Smooth muscle cell (in vitro differentiated cells): ENCODE results near the gene ZC3HAV1. TPM values are rescaled to one million over a fixed set of nuclear protein-coding genes. Genes with fewer than 3 reads are reported as not detected.

ENCODE experiments used
- DNase-seq: peaks from one replicate; lab custom pipeline; 2025; ENCODE audit not compliant: unreplicated experiment; lab: John Stamatoyannopoulos, UW
- H2AFZ ChIP-seq: fragments of 200-600 bp; sonication (generic); 2 replicates; pipeline ENCODE4 v1.6.0; 2016; ENCODE audit warnings: antibody characterized with exemption, low read depth, mild to moderate bottlenecking
- H3F3A ChIP-seq: fragments of 200-600 bp; sonication (generic); 2 replicates; pipeline ENCODE4 v1.6.0; 2017; ENCODE audit warnings: antibody characterized with exemption, low read depth
- H3K27ac ChIP-seq: fragments of 200-600 bp; sonication (generic); 2 replicates; pipeline ENCODE4 v1.5.1; 2016; ENCODE audit warnings: low read depth, mild to moderate bottlenecking
- H3K27me3 ChIP-seq: fragments of 200-600 bp; sonication (generic); 2 replicates; pipeline ENCODE4 v1.6.1; 2016; ENCODE audit warnings: low read depth, mild to moderate bottlenecking
- H3K36me3 ChIP-seq: fragments of 200-600 bp; sonication (generic); 2 replicates; pipeline ENCODE4 v1.5.1; 2016; ENCODE audit warnings: low read depth
- H3K4me1 ChIP-seq: fragments of 200-600 bp; sonication (generic); 2 replicates; pipeline ENCODE4 v1.5.1; 2016; ENCODE audit warnings: low read depth
- H3K4me2 ChIP-seq: fragments of 200-600 bp; sonication (generic); 2 replicates; pipeline ENCODE4 v1.6.0; 2016; ENCODE audit warnings: mild to moderate bottlenecking
- H3K4me3 ChIP-seq: fragments of 200-600 bp; sonication (generic); 2 replicates; pipeline ENCODE4 v1.5.1; 2016; ENCODE audit warnings: mild to moderate bottlenecking
- H3K79me2 ChIP-seq: fragments of 200-600 bp; sonication (generic); 2 replicates; pipeline ENCODE4 v1.6.0; 2016; ENCODE audit warnings: low read depth, mild to moderate bottlenecking
- H3K9ac ChIP-seq: fragments of 200-600 bp; sonication (generic); 2 replicates; pipeline ENCODE4 v1.6.0; 2016; ENCODE audit warnings: low read depth
- H3K9me3 ChIP-seq: fragments of 200-600 bp; sonication (generic); replicated peaks from 2 replicates; pipeline ENCODE4 v1.5.1; 2016; ENCODE audit warnings: low read depth
- H4K20me1 ChIP-seq: fragments of 200-600 bp; sonication (generic); 2 replicates; pipeline ENCODE4 v1.6.0; 2016; ENCODE audit warnings: low read depth
- CTCF ChIP-seq: fragments of 200-600 bp; sonication (generic); IDR thresholded peaks from 2 replicates; pipeline ENCODE4 v1.5.1; 2017; ENCODE audit warnings: borderline replicate concordance, mild to moderate bottlenecking, antibody characterized with exemption; ENCODE audit not compliant: insufficient read depth, poor library complexity, severe bottlenecking
- WGBS: methylation state at CpG from one replicate; pipeline ENCODE4 v1.1.7; 2016; ENCODE audit warnings: low lambda C conversion rate; 5-methylcytosine and 5-hydroxymethylcytosine counted together
- polyA plus RNA-seq: library from polyadenylated mRNA; unstranded; fragments of >200 nt; fragmentation: Nextera tagmentation; extraction: Ambion mirVana; gene quantifications from 2 replicates; pipeline ENCODE4 v1.2.1, GENCODE V29; 2016
- total RNA-seq: library from RNA; depleted of rRNA; stranded (reverse); fragments of >200 nt; gene quantifications from 2 replicates; pipeline ENCODE4 v1.2.3, GENCODE V29; 2014

Gene ZC3HAV1
- 8.5 and 12.1 TPM in 2 replicates for total RNA-seq
- polyA plus RNA-seq = 4.7 and 8.3 TPM in 2 replicates

DNA sequence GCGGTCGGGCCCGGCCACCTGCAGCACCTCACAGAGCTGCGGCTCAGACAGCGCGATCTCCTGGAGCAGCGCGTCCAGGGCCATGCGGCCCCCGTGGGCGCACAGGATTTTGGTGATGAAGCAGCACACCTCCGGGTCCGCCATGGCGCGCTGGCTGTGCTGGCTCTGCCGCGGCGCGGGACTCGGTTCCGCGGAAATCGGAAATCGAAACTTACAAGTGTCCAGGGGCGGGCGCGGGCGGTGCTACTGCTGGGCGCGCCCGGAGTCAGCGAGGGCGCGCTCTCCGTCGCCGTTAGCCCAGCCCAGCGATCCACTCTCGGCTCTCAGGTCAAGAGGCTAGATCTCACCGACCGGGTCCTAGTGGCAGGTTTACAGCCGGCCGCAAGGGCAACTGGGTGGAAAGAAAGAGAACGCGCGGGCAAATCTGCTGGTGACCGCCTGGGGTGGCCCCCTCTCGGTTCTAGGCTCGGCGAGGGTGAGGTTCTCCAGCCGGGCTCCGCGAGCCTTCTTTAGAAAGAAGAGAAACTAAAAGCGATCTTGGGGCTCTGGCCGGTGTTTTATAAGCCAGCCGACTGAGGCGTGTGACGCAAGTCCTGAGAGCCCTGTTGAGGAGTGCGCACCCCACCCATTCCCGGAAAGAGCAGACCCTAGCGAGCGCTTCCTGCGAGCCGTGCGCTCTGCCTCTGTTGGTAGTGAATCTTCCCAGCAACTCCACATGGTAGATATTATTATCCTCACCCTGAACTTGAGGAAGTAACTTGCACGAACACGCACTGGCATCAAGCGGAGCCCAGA is at the start of gene ZC3HAV1:
TSS of gene ZC3HAV1 (minus strand) at position 533 of the 795 bp plus-strand sequence. CDS start at position 144, 389 bp downstream.
- no peak for TF ChIP-seq CTCF
- Histone ChIP-seq H3K9ac (peak within 1 kb of the TSS; percentile 54), H3K4me3 (peak within 1 kb of the TSS; percentile 98), H3F3A (no peaks in the 10 kb centered on the region), H2AFZ (peak within 1 kb of the TSS; percentile 99), H4K20me1 (no peaks in the 10 kb centered on the region), H3K79me2 (peaks cover 15% of the 10 kb centered on the region), H3K4me2 (peak within 1 kb of the TSS; percentile 94), H3K4me1 (peaks cover 3% of the 10 kb centered on the region), H3K27me3 (no peaks in the 10 kb centered on the region), H3K27ac (peak within 1 kb of the TSS; percentile 46), H3K9me3 (no peaks in the 10 kb centered on the region), H3K36me3 (no peaks in the 10 kb centered on the region)
- WGBS = 1% methylated on average over 62 of the region's 68 CpGs
- DNase-seq = peak; percentile 63

DNA sequence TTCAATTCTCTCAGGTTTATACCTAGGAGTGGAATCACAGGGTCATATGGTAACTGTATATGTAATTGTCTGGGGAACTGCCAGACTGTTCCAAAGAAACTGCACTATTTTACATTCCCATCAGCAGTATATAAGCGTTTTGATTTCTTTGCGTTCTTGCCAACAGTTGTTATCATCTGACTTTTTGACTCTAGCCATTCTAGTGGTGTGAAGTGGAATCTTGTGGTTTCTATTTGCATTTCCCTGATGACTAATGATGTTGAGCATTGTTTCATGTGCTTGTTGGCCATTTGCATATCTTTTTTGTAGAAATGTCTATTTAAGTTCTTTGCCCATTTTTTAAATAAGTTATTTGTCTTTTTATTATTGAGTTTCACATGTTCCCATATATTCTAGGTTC is 44.3 kb upstream of the ZC3HAV1 start:
- no peaks in the 10 kb centered on the region for H3F3A ChIP-seq
- H3K4me3 ChIP-seq = no peak overlapping the region
- H3K79me2 ChIP-seq = no peaks in the 10 kb centered on the region
- H3K9ac ChIP-seq = no peak overlapping the region
- no peak overlapping the region for H3K27ac ChIP-seq
- H3K4me2 ChIP-seq = no peak overlapping the region
- peaks cover 5% of the 10 kb centered on the region for H3K36me3 ChIP-seq
- no peak overlapping the region for H2AFZ ChIP-seq
- TF ChIP-seq CTCF = no peak
- WGBS = 51% methylated on average over 2 of the region's 2 CpGs
- no peak for DNase-seq
- H3K9me3 ChIP-seq = peaks cover 3% of the 10 kb centered on the region
- no peaks in the 10 kb centered on the region for H4K20me1 ChIP-seq
- H3K27me3 ChIP-seq = no peaks in the 10 kb centered on the region
- H3K4me1 ChIP-seq = no peaks in the 10 kb centered on the region

- Histone ChIP-seq H3F3A (no peaks in the 10 kb centered on the region), H3K79me2 (no peaks in the 10 kb centered on the region), H3K27ac (no peak overlapping the region), H3K9ac (no peak overlapping the region), H2AFZ (no peak overlapping the region), H3K27me3 (no peaks in the 10 kb centered on the region), H3K4me3 (no peak overlapping the region), H3K4me1 (no peaks in the 10 kb centered on the region), H3K9me3 (no peaks in the 10 kb centered on the region), H4K20me1 (no peaks in the 10 kb centered on the region), H3K4me2 (no peak overlapping the region), H3K36me3 (no peaks in the 10 kb centered on the region)
- 100% methylated on average over 1 of the region's 1 CpG for WGBS
- TF ChIP-seq CTCF = no peak
- no peak for DNase-seq
Observed at GRCh38 chr7:139152149-139152548, 42.6 kb upstream of the ZC3HAV1 start.

- no peaks in the 10 kb centered on the region for H4K20me1 ChIP-seq
- no peaks in the 10 kb centered on the region for H3K9me3 ChIP-seq
- H3K4me2 ChIP-seq = no peak overlapping the region
- WGBS = 90% methylated on average over 4 of the region's 4 CpGs
- no peaks in the 10 kb centered on the region for H3K27me3 ChIP-seq
- no peaks in the 10 kb centered on the region for H3K79me2 ChIP-seq
- H3K4me1 ChIP-seq = no peaks in the 10 kb centered on the region
- no peak for DNase-seq
- TF ChIP-seq CTCF = no peak
- peaks cover 8% of the 10 kb centered on the region for H3K36me3 ChIP-seq
- no peak overlapping the region for H3K9ac ChIP-seq
- H3F3A ChIP-seq = no peaks in the 10 kb centered on the region
- H3K4me3 ChIP-seq = no peak overlapping the region
- H2AFZ ChIP-seq = no peak overlapping the region
- no peak overlapping the region for H3K27ac ChIP-seq
Observed at GRCh38 chr7:139139150-139139549, 29.6 kb upstream of the ZC3HAV1 start.
